Skeletal muscle cell (primary cell): ENCODE measurements around the gene PERCC1.

Experiments
- DNase-seq: peaks from one replicate; pipeline ENCODE4 v3.0.0-alpha.2; 2010; ENCODE audit warnings: low read depth
- H3K4me3 ChIP-seq: 2 replicates; pipeline ENCODE4 v1.5.1; 2011; ENCODE audit warnings: low read depth, mild to moderate bottlenecking, control low read depth, low read length, moderate library complexity

PERCC1 gene

DNA sequence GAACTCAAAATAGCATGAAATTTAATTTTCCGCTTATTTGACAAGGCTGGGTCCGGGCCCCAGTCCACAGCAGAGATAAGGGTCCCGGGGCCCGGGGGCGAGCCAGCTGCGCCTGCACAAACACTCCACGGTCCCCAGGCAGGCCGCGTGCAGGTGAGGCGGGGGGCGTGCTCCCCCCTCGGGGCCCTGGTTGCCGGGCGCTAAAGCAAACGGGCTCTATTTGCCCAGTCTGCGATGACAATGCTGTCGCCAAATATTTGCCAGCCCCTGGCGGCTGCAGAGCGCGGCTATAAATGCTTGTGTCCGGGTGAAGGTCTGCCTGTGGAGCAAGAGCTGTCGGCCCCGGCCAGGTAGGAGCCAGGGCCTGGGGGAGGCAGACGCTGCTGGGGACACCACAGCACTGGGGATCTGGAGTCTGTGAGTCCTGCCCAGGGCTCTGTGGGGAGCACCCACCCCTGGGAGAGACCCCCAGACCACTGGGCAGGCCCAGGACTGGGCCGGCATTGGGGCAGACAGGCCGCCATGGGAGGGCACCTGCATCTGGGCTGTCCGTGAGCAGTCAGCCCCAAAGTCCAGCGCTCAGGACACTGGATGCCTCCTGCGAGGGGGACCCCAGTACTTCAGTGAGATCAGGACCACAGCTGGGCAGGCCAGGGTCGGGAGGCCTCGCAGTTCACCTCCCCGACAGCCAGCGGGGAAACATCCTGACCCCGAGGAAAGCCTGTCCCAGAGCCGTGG is at the start of gene PERCC1:
TSS of gene PERCC1 (plus strand) at position 320 of the 738 bp plus-strand sequence. CDS start 1,516 bp downstream, outside the sequence.
- no peak for DNase-seq
- no peak within 1 kb of the TSS for H3K4me3 ChIP-seq

GRCh38 chr16:1381612-1382406 is 49.1 kb upstream of the PERCC1 start:
- H3K4me3 ChIP-seq, result no peak overlapping the region
- no peak for DNase-seq

DNA sequence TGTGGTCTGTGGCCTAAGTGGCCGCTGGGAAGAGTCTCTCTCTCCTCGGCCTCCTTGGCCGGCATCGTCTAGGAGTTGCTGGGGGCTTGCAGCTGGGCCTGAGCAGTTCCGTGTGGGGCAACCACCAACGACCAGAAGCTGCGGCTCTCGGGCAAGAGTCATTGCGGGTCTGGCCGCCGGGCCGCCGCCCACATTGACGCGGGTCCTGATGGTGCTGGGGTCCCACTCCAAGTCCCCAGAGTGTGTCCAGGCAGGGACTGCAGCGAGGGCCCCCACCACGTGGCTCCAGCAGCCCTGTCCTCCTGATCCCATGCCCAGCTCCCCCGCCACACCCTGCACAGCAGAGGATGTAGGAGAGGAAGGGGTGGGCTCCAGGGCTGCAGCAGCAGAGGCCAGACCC is 47.3 kb upstream of the PERCC1 start:
- no peak overlapping the region for H3K4me3 ChIP-seq
- no peak for DNase-seq

DNA sequence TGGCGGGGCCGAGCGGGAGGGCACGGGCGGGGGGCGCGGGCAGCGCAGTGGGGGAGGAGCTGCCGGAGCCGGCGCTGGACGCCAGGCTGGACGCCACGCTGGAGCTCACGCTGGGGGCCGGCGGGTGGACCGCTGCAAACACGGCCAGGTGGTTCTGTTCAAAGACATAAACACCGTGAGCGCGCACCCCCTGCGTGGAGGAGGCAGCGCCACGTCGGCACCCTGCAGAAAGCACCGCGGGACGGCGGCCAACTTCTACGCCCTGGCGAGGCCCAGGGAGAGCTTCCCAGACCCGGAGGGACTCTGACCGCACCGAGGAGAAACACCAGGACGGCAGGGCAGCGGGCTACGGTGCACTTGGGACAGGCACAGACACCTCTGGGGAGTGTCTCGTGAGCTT is 45.6 kb upstream of the PERCC1 start:
- no peak for DNase-seq
- no peak overlapping the region for H3K4me3 ChIP-seq

DNA sequence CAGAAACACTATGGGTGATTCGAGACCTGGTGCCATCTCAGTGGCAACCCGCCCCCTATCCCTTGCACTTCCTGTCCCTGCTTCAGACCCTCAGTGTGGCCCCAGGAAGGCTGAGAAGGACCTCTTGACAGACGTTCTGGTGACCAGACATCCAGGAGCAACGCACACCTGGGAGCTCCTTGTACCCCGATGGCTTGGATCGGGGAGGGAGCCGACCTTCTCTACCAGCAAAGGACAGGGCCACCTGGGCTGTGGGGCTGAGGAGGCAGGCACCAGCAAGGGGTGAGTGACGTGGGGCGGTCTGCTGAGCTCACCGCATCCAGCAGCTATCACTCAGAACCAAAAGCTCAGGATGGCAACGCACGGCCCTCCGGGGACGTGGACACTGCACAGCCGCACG is 43.5 kb upstream of the PERCC1 start:
- no peak for DNase-seq

DNA sequence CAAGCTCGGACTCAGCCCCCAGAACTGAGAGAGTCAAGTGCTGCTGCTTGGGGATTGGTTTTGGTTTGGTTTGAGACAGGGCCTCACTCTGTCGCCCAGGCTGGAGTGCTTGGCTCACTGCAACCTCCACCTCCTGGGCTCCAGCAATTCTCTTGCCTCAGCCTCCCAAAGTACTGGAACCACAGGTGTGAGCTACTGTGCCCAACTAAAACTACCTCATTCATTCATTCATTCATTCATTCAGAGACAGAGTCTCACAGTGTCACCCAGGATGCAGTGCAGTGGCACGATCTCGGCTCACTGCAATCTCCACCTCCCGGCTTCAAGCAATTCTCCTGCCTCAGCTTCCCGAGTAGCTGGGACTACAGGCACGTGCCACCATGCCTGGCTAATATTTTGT is 41.1 kb upstream of the PERCC1 start:
- no peak overlapping the region for H3K4me3 ChIP-seq
- no peak for DNase-seq

More for the DNA sequence above, 43.5 kb upstream of the PERCC1 start:
- H3K4me3 ChIP-seq, result no peak overlapping the region

GRCh38 chr16:1390239-1390779 is 40.6 kb upstream of the PERCC1 start:
- no peak overlapping the region for H3K4me3 ChIP-seq
- DNase-seq, result no peak

- no peak overlapping the region for H3K4me3 ChIP-seq
- no peak for DNase-seq
Measured at GRCh38 chr16:1392826-1393225, 38.1 kb upstream of the PERCC1 start.

DNA sequence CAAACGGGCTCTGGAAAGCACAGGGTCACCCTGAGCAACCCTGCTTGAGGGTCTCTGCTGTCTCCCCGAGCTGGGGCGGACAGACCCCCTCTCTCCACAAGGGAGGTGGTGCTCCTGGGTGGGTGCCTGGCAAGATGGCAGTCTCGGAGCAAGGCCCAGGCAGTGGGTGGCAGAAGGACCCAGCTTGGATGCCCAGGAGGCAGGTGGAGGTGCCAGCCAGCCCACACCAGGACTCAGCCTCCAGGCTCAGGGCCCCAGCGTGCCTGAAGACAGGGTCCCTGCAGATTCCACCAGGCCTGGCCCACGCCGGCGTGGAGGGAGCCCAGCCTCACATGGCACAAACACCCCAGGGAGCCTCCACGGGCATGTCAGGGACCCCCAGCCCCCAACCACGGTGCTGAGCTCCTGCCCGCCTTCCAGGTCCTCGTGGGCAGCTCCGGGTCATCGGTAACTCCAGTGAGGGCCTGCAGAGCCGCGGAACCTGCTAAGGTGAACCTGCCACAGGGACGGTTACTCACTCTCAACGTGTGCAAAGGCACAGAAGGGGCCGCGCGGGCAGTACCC is 37.2 kb upstream of the PERCC1 start:
- H3K4me3 ChIP-seq, result no peak overlapping the region
- no peak for DNase-seq

DNA sequence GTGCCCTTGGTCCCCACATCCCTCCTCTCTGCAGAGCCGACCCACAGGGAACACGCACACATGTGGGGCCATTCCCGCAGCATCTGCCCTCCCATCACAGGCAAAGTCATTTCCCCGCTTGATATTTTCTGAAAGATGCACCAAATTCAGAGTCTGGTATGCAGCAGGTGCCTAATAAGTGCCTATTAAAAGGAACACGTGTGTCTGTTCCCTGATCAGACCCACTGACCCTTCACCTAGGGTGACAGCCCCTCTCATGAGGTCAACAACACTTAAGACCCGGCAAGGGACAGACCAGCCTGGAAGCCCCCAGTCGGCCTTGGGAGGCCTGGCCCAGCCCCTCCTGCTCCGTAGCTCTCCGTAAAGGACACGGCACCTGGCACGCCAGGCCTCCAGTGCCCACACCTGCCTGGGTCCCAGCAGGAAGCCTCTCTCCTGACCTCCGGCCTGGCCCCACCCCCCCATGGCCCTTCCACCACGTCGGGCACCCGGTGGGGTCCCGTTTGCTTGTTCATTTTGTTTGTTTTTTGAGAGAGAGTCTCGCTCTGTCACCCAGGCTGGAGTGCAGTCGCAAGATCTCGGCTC is 36.4 kb upstream of the PERCC1 start:
- no peak for DNase-seq
- no peak overlapping the region for H3K4me3 ChIP-seq

DNA sequence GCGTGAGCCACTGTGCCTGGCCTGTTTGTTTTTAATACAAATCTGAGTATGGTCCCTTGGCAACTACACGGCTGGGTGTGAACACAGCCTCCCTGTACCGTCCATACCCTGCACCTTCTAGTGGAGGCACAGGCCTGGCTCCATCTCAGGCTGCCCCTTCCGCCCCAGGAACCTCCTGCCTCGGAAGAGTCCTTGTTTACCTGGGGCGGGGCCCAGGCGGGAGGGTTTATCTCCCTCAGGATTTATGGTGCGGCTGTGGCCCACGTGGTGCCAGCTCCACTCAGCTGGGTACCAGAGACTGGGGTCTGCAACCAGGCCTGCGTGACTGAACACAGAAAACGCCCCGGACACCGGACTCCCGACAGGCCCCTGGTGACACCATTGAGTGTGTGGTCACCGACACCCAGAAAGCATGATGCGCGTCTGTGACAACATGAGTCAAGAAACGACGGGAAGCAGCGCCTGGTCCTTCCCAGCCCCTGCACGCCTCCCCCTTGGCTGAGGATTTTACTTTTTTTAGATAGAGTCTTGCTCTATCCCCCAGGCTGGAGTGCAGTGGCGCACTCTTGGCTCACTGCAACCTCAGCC is 35.3 kb upstream of the PERCC1 start:
- H3K4me3 ChIP-seq, result no peak overlapping the region
- DNase-seq, result no peak

DNA sequence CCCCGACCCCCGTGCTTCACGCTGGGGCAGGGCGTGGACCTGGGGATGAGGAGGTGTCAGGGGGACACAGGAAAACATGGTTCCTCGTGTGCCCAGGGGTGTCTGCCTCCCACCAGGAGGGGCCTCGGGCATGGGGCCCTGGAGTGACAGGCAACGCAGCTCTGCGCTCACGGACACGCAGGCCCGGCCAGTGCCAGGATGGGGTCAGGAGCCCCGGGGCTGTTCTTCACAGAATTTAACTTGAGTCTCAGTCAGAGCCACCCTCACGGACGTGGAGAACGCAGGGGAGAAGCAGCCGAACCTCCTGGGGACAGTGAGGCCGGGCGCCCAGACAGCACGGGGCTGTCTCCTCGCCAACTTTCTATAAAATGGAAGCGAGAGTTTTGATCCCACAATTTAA is 33.1 kb upstream of the PERCC1 start:
- no peak for DNase-seq
- no peak overlapping the region for H3K4me3 ChIP-seq

- no peak for DNase-seq
- H3K4me3 ChIP-seq, result no peak overlapping the region
Measured at GRCh38 chr16:1398351-1398750, 32.5 kb upstream of the PERCC1 start.

DNA sequence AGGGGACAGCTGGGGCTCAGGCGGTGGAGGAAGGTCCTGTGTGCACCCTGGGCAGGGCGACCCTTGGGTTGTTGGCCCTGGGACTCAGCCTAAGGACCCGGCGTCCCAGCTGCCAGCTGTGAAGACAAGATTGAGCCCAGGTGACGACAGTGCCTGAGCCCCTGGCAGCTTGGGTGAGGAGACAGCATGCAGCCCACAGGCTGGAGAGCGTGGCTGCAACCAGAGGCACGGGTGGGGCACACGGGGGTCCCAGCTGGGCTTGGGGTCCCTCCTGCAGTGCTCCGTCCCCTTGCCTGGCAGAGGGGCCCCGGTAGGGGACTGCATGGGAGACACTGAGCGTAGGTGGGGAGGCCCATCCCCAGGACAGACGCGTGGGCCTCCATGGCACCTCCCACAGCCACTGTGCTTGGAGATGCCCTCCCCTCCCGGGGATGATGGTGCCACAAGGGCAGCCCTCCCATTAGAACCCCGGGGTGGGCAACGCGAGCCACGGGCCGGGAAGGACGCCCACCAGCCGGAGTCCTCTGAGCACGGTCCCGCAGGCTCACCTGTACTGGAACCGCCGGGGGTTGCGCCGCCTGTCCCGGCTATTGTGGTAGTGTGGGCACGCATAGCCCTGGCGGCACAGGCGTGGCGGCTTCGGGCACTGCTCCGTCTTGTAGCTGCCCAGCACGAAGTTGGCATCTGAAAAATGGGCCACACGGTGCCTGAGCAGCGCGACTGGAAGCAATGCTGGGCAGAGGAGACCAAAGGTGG is 31.9 kb upstream of the PERCC1 start:
- no peak overlapping the region for H3K4me3 ChIP-seq

DNA sequence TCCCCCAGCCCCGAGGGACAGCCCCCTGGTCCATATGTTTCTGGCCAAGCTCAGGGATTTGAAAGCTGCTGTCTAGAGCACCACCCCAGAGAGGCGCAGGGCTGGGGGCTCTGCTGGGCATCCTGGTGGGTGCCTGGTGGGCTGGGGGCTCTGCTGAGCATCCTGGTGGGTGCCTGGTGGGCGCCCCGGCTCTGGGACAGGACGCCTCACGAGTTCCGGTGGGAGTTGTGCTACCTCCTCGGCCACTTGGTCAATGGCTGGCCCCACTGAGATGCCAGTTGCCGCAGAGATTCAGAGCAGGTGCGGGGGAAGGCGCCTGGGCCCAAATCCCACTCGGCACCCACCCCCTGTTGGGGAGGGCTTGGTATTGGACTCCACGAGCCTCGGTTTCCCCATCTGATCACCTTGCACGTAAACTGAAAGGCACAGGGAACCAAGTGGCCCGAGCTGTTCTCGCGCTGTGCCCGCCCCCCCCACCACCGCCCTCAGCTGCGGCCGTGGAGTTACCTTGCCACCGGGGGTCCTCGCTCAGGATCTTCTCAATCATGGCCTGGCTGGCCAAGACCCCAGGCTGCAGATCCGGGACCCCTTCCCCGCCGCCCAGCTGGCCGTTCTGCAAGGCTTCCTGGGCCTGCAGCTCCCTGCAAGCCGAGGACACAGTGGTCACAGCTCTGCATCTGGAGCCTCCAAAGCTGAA is 29.7 kb upstream of the PERCC1 start:
- DNase-seq, result no peak

More for the DNA sequence above, 31.9 kb upstream of the PERCC1 start:
- no peak for DNase-seq

GRCh38 chr16:1401758-1402154 is 29.1 kb upstream of the PERCC1 start:
- no peak overlapping the region for H3K4me3 ChIP-seq
- DNase-seq, result no peak

More for the DNA sequence above, 29.7 kb upstream of the PERCC1 start:
- H3K4me3 ChIP-seq, result no peak overlapping the region

DNA sequence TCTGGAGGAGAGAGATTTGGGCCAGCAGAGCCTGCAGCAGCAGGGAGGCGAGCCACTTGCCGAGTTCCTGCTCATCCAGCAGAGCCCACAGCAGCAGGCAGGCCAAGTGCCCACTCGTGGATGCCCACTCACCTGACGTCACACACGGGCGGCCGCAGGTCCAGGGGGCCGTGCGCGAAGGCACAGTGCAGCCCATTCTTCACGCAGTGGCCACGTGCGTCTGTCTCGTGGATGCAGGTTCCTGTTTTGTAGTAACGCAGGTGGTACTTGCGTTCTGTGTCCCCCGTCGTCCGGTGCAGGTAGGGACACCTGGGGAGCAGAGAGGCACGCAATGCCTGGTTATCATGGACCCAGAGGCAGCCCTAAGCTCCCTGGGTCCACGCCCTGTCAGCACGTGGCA is 27.8 kb upstream of the PERCC1 start:
- H3K4me3 ChIP-seq, result no peak overlapping the region
- DNase-seq, result no peak

DNA sequence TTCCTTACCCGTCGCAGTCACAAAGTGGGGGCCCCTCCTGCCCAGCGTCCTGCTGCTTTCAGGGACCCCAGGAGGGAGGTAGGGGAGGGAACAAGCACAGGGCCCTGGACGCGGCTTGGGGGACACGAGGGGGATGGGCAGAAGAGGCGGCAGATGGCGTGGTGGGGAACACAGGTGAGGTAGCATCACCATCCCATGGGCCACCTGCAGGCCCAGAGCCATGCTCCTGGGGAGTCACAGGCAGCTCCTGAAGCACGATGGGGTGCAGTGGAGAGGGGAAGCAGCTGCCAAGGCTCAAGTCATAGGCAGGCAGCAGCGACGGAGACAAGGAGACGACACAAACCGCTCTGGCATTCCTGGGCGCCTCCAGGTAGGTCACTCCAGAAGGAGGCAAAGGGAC is 27.1 kb upstream of the PERCC1 start:
- H3K4me3 ChIP-seq, result no peak overlapping the region
- no peak for DNase-seq
